Uterus (tissue), 4 donors: ENCODE data around the gene ZNF326. TPM values are rescaled to one million over a fixed set of nuclear protein-coding genes. Genes with fewer than 3 reads are reported as not detected.
A peak's percentile ranks its signal among the peaks of the same experiment; 100 is the strongest.
"Not testable (repeated sequence)": the region's sequence is repeated elsewhere in the genome, so short reads cannot be mapped to it uniquely, and the experiment has no call there.

Experiments used
- DNase-seq, 2 donors: peaks; one replicate each; pipeline ENCODE4 v3.0.0-alpha.2; 2019 to 2020
- H3K27ac ChIP-seq, 2 donors: fragments of 200-600 bp; sonication (generic); 1 replicate in 1 of 2; 2 replicates in 1 of 2; pipeline ENCODE4 v1.5.1; 2016 to 2018
- H3K27me3 ChIP-seq, 2 donors: fragments of 200-600 bp; sonication (generic); one replicate each; pipeline ENCODE4 v1.5.1; 2018 to 2019; ENCODE audit warnings: control low read depth in 1 of 2
- H3K36me3 ChIP-seq, 2 donors: fragments of 200-600 bp; sonication (generic); one replicate each; pipeline ENCODE4 v1.5.1; 2019; ENCODE audit warnings: control low read depth in 1 of 2
- H3K4me1 ChIP-seq, 2 donors: fragments of 200-600 bp; sonication (generic); one replicate each; pipeline ENCODE4 v1.5.1; 2018 to 2019; ENCODE audit warnings: control low read depth in 1 of 2
- H3K4me3 ChIP-seq, 2 donors: fragments of 200-600 bp; sonication (generic); 1 replicate in 1 of 2; 2 replicates in 1 of 2; pipeline ENCODE4 v1.5.1; 2018 to 2019; ENCODE audit warnings: mild to moderate bottlenecking in 1 of 2
- H3K9me3 ChIP-seq, 2 donors: fragments of 200-600 bp; sonication (generic); one replicate each; pipeline ENCODE4 v1.5.1; 2019; ENCODE audit warnings: control low read depth in 1 of 2
- POLR2A ChIP-seq, 2 donors: fragments of 450-650 bp; IDR thresholded peaks; one replicate each; pipeline ENCODE4 v1.6.1; 2016; ENCODE audit warnings: antibody characterized with exemption in 2 of 2, mild to moderate bottlenecking in 1 of 2, moderate library complexity in 1 of 2
- intact Hi-C: fragments of 100-400 bp; cut with DNase I; formaldehyde crosslinking; loops from one replicate; pipeline ENCODE4 v1.15.1; 2023; ENCODE audit warnings: low total_unique reads
- total RNA-seq, 4 donors: library from RNA; depleted of rRNA in 3 of 4; stranded (reverse); fragments of >200 nt in 3 of 4; gene quantifications; one replicate each; pipeline versions ENCODE4 v1.1.0 to v1.2.4, GENCODE V29; 2014 to 2023
- TF ChIP-seq, protein P1 (sequence below), 4 experiments: fragments of 200-600 bp in 2 of 4; fragments of 450-650 bp in 2 of 4; sonication (generic) in 2 of 4; IDR thresholded peaks; one replicate each; pipeline ENCODE4 v1.5.1; 2016 to 2019; ENCODE audit warnings: antibody characterized with exemption in 4 of 4, mild to moderate bottlenecking in 2 of 4, moderate library complexity in 1 of 4
- donor health status: DM: yes; HTN: yes; CAD: no.

ZNF326 gene
- total RNA-seq, 4 donors from 2014 or later = 6.7 to 43.3 (median 24.1) TPM

DNA sequence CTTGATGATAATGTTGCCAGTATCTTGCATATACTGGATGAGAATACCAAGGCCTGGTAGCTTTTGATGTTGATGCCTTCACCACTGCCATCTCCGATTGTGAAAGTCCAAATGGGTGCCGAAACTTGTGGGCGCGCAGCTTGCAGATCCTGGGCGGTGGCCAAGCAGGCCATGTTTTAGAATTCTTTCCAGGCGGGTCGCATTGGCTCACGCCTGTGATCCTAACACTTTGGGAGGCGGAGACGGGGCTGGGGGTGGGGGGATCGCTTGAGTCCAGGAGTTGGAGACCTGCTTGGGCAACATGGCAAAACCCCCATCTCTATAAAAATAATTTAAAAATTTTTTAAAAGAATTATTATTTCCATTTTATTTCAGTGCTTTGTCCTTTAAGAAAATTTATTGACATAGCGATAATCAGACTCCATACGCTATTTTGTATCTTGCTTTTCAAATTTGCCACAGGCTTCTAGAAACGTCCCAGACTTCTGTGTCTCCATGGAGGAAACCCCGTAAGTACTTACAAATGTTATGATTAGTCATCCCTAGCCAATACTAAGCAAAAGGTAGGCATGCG, 592 bp upstream of the ZNF326 start:
- Histone ChIP-seq H3K27ac (peak overlapping the region; percentile 91 to 97), H3K9me3 (no peaks in the 10 kb centered on the region), H3K27me3 (no peaks in the 10 kb centered on the region), H3K36me3 (no peaks in the 10 kb centered on the region), H3K4me1 (no peaks in the 10 kb centered on the region), H3K4me3 (peak overlapping the region; percentile 69 to 77)
- intact Hi-C loops = no loop called here
- TF ChIP-seq POLR2A (IDR thresholded peaks at IDR 0.05) = no peak
- TF ChIP-seq, protein P1, sequence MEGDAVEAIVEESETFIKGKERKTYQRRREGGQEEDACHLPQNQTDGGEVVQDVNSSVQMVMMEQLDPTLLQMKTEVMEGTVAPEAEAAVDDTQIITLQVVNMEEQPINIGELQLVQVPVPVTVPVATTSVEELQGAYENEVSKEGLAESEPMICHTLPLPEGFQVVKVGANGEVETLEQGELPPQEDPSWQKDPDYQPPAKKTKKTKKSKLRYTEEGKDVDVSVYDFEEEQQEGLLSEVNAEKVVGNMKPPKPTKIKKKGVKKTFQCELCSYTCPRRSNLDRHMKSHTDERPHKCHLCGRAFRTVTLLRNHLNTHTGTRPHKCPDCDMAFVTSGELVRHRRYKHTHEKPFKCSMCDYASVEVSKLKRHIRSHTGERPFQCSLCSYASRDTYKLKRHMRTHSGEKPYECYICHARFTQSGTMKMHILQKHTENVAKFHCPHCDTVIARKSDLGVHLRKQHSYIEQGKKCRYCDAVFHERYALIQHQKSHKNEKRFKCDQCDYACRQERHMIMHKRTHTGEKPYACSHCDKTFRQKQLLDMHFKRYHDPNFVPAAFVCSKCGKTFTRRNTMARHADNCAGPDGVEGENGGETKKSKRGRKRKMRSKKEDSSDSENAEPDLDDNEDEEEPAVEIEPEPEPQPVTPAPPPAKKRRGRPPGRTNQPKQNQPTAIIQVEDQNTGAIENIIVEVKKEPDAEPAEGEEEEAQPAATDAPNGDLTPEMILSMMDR (IDR thresholded peaks at IDR 0.05) = no peak
- peak; percentile 29 to 34 for DNase-seq

DNA sequence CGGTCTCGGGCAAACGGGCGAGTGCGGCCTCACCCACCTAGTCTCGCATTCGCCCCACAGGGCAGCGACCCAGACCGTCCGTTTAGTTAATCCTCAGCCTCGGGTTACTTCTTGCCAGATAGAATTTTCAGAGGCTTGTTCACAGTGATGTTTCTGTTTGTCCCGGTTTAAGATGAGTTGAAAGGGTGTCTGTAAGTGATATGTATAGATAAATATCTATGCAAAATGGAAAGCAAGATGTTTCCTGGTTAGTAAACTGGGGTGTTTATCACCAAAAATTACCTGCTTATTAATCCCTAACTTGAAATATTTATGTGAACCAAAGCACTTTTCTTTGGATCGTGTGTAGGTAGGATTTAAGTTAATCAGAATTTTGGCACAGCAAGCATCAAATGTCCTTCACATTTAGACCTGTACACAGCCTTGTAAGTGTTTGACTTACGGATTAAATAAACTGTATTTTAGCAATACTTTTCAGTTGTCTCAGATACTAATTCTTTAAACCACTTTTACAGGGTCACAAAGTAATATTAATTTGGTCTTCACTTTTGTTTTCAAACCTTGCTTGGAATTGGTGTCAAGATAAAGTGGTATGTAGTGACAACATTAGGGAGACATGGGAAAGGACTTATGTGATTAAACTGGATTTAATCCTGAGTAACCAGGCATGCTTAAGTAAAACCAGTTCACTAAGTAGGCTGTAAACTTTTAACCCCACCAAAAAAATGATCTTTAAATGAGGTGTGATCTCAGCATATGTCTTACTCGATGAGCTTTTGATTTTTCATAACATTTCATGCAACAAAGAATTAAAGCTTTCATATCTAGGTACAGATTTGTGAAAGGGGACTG, 914 bp downstream of the ZNF326 start:
- peak overlapping the region; percentile 91 to 97 for H3K27ac ChIP-seq
- no peaks in the 10 kb centered on the region for H3K36me3 ChIP-seq
- no peaks in the 10 kb centered on the region for H3K27me3 ChIP-seq
- DNase-seq = no peak
- peak overlapping the region; percentile 69 to 77 for H3K4me3 ChIP-seq
- intact Hi-C loops = no loop called here
- no peaks in the 10 kb centered on the region for H3K4me1 ChIP-seq
- no peak for TF ChIP-seq POLR2A (IDR thresholded peaks at IDR 0.05)
- TF ChIP-seq, protein P1 (IDR thresholded peaks at IDR 0.05) = no peak
- H3K9me3 ChIP-seq = no peaks in the 10 kb centered on the region

DNA sequence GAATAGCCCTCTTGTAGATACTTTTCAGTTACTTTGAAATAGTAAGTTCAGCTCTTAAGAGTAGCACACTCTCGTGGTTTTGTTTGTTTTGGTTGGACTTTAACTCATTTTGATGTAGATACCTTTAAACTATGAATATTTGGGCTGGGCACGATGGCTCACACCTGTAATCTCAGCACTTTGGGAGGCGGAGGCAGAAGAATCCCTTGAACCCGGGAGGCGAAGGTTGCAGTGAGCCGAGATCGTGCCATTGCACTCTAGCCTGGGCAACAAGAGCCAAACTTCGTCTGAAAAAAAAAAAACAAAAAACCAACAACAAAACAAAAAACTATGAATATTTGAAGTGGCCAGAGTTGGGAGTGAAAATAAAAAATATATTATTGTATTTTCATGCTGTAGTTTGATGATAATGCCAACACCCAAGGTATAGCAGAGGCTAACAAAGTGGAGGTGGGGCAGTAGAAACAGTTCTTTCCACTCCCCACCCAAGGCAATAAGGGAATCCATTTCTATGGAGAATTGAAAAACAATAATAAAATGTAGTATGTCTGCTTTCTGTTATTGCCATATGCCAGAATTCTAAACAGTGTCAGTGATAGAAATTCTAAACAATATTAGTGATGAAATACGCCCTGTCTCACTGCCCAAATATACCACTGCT, 1.7 kb downstream of the ZNF326 start:
- no peak for TF ChIP-seq POLR2A (IDR thresholded peaks at IDR 0.05)
- TF ChIP-seq, protein P1 (IDR thresholded peaks at IDR 0.05) = no peak
- H3K4me1 ChIP-seq = no peaks in the 10 kb centered on the region
- H3K4me3 ChIP-seq = peak overlapping the region; percentile 69 to 77
- no peaks in the 10 kb centered on the region for H3K27me3 ChIP-seq
- H3K9me3 ChIP-seq = no peaks in the 10 kb centered on the region
- intact Hi-C loops = no loop called here
- H3K36me3 ChIP-seq = no peaks in the 10 kb centered on the region
- no peak for DNase-seq
- H3K27ac ChIP-seq = peak overlapping the region in 1 of 2 donors; percentile 97

DNA sequence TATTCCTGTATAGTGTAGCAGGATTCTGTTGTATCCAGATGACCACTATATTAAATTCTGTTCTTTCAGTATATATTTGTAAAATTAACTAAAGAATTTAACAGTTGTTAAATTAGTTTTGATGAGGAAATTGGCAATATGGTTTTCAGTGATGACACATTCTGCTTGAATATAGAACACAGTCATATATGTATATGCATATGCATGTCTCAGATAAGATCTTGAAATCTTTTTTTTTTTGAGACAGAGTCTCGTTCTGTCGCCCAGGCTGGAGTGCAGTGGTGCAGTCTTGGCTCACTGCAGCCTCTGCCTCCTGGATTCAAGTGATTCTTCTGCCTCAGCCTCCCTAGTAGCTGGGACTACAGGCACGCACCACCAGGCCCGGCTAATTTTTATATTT, 2.2 kb downstream of the ZNF326 start:
- H3K36me3 ChIP-seq, intact Hi-C loops, H3K9me3 ChIP-seq, DNase-seq, H3K4me3 ChIP-seq, H3K27me3 ChIP-seq, H3K27ac ChIP-seq, H3K4me1 ChIP-seq: not testable (repeated sequence)

DNA sequence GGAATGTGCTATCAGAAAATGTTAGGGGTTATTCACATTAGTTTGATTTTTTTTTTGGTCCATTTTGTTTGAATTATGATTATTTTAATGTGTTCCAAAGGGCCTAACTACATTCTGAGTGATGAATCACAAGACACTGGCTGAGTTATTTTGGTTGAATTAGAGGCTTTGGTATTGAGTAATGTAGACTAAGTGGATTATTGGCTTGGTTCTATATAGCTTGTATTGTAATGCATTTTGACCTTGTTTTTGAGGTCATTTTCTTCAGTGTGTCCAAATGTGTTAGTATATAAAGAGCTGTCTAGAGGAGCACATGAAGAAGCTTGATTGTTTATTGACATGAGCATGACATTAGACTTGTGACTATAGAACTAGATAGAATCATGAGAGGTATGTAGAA, 3.4 kb downstream of the ZNF326 start:
- no peak overlapping the region for H3K4me3 ChIP-seq
- no peak for DNase-seq
- intact Hi-C loops = no loop called here
- H3K27ac ChIP-seq = no peak overlapping the region
- no peaks in the 10 kb centered on the region for H3K9me3 ChIP-seq
- TF ChIP-seq, protein P1 (IDR thresholded peaks at IDR 0.05) = no peak
- TF ChIP-seq POLR2A (IDR thresholded peaks at IDR 0.05) = no peak
- no peaks in the 10 kb centered on the region for H3K27me3 ChIP-seq
- H3K36me3 ChIP-seq = no peaks in the 10 kb centered on the region
- H3K4me1 ChIP-seq = no peaks in the 10 kb centered on the region
